ENCODE measurements around the gene YJEFN3. TPM values are rescaled to one million over a fixed set of nuclear protein-coding genes. Genes with fewer than 3 reads are reported as not detected.

YJEFN3 gene
- total and polyA plus RNA-seq, 2 of the 8 experiments (the other 6 are each of a cell fraction or from before 2014, with no cell fraction given): 5.7 to 9.4 TPM

DNA sequence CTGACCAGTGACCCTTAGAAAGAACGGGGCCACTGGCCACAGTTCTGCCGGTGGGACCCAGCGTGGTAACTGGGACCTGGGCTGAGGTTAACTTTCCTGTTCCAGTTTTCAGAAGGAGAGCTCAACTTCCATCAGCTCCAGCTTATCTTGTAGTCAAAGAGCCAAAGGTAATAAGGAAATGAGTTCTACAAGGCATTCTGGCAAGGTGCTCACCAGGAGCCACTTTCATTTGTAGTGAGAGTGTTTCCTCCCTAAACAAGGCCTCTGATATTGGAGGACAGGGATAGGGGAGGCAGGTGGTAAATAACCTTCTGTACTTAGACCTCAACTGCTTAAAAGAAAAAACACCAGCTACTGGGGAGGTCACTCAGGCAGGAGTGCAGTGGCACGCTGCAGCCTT is 51.7 kb downstream of the YJEFN3 start (continued):
- TF ChIP-seq ATF2 (IDR thresholded peaks at IDR 0.05; ENCODE audit: low read length) (no peak), MAX (IDR thresholded peaks at IDR 0.05) (no peak), POLR2AphosphoS5 (IDR thresholded peaks at IDR 0.05; ENCODE audit: low read depth, low read length) (no peak), RNF2 (IDR thresholded peaks at IDR 0.05; ENCODE audit: borderline replicate concordance, low read depth, low read length, missing control alignments, poor library complexity, severe bottlenecking) (no peak), TBP (IDR thresholded peaks at IDR 0.05; ENCODE audit: low read depth, low read length) (no peak), SP4 (IDR thresholded peaks at IDR 0.05; ENCODE audit: low read length) (no peak)

All from H1 (cell line).